ENCODE results near the gene PLA2G4D. TPM values are rescaled to one million over a fixed set of nuclear protein-coding genes. Genes with fewer than 3 reads are reported as not detected.
A peak's percentile ranks its signal among the peaks of the same experiment; 100 is the strongest.

Gene PLA2G4D
- total RNA-seq, 1 experiment from 2014 or later: 0.24 TPM

- H3K27me3 Mint-ChIP-seq (ENCODE audit: low read depth): peaks cover 4% of the 10 kb centered on the region; the same call in 1 of the 2 replicates
- H3K9me3 Mint-ChIP-seq: peaks cover 15% of the 10 kb centered on the region
- ATAC-seq (no peak), DNase-seq (ENCODE audit: low spot score) (no peak)
- TF ChIP-seq RELA (CRISPR knock-in tag; IDR thresholded peaks at IDR 0.05; ENCODE audit: borderline replicate concordance) (no peak), ZNF232 (CRISPR knock-in tag; IDR thresholded peaks at IDR 0.05) (no peak), SOX15 (CRISPR knock-in tag; IDR thresholded peaks at IDR 0.05) (no peak), FOXK1 (CRISPR knock-in tag; IDR thresholded peaks at IDR 0.05) (no peak), NFYB (CRISPR knock-in tag; conservative IDR thresholded peaks at IDR 0.05; ENCODE audit: low read depth) (no peak), FOXP4 (CRISPR knock-in tag; IDR thresholded peaks at IDR 0.05) (no peak), ZSCAN18 (CRISPR knock-in tag; IDR thresholded peaks at IDR 0.05) (no peak)
- peaks cover 13% of the 10 kb centered on the region for H3K4me1 Mint-ChIP-seq
- no peak overlapping the region for H3K4me3 Mint-ChIP-seq
- H3K27ac Mint-ChIP-seq: no peak overlapping the region
- peaks cover 9% of the 10 kb centered on the region for H3K36me3 Mint-ChIP-seq
- CTCF ChIA-PET: interaction anchor here (1.4 to 3.6 kb wide), 4 partner anchors 12 to 36 kb away, joined by 4 to 32 read pairs (median 5); no protein-coding TSS in a partner anchor
- POLR2A ChIA-PET: no interaction called here
These were observed 25.9 kb upstream of the PLA2G4D start for GRCh38 chr15:42120285-42120684.

GRCh38 chr15:42119446-42119760 is 25.0 kb upstream of the PLA2G4D start:
- peak; percentile 41 for ATAC-seq
- TF ChIP-seq PRDM15 (CRISPR knock-in tag; IDR thresholded peaks at IDR 0.05): no peak
- TF ChIP-seq MAX (CRISPR knock-in tag; IDR thresholded peaks at IDR 0.05): peak; percentile 27; the same call in 1 of the 2 replicates
- POLR2A ChIA-PET: no interaction called here

GRCh38 chr15:42118650-42119445 is 24.5 kb upstream of the PLA2G4D start:
- POLR2A ChIA-PET: no interaction called here
- Mint-ChIP-seq H3K4me1 (peaks cover 13% of the 10 kb centered on the region), H3K36me3 (peaks cover 9% of the 10 kb centered on the region), H3K27me3 (ENCODE audit: low read depth) (peaks cover 4% of the 10 kb centered on the region; the same call in 1 of the 2 replicates), H3K9me3 (peaks cover 15% of the 10 kb centered on the region), H3K27ac (no peak overlapping the region), H3K4me3 (0 out of 2 replicates have a peak overlapping the region, but pooled peaks have one; percentile 4)
- ATAC-seq: peak; percentile 90
- TF ChIP-seq PRRX2 (CRISPR knock-in tag; IDR thresholded peaks at IDR 0.05): no peak
- CTCF ChIA-PET: interaction anchor here (0.6 to 3.6 kb wide), 14 partner anchors 12 to 282 kb away, joined by 3 to 32 read pairs (median 4); no protein-coding TSS in a partner anchor
- DNase-seq (ENCODE audit: low spot score): no peak

More at GRCh38 chr15:42119446-42119760, 25.0 kb upstream of the PLA2G4D start:
- H3K27me3 Mint-ChIP-seq (ENCODE audit: low read depth): peaks cover 4% of the 10 kb centered on the region; the same call in 1 of the 2 replicates
- H3K27ac Mint-ChIP-seq: no peak overlapping the region
- no peak for DNase-seq (ENCODE audit: low spot score)
- H3K36me3 Mint-ChIP-seq: peaks cover 9% of the 10 kb centered on the region
- peaks cover 15% of the 10 kb centered on the region for H3K9me3 Mint-ChIP-seq
- CTCF ChIA-PET: interaction anchor here (0.7 to 3.6 kb wide), 12 partner anchors 11 to 130 kb away, joined by 3 to 32 read pairs (median 6); no protein-coding TSS in a partner anchor
- peaks cover 13% of the 10 kb centered on the region for H3K4me1 Mint-ChIP-seq
- H3K4me3 Mint-ChIP-seq: no peak overlapping the region
